ENCODE data around the gene TPST2. TPM values are rescaled to one million over a fixed set of nuclear protein-coding genes. Genes with fewer than 3 reads are reported as not detected.

The TPST2 gene
- total and polyA plus RNA-seq, 2 experiments from 2014 or later, result 17.8 to 44.2 TPM

- H3K4me3 ChIP-seq, result no peak overlapping the region
- no peak for DNase-seq (ENCODE audit: low read depth in 1 of 2, low spot score in 1 of 2)
- no peak for TF ChIP-seq CTCF (IDR thresholded peaks at IDR 0.05; ENCODE audit: low read depth, low read length)
- H3K36me3 ChIP-seq, result no peaks in the 10 kb centered on the region
- no peaks in the 10 kb centered on the region for H3K27me3 ChIP-seq
- H3K27ac ChIP-seq, result no peak overlapping the region
- no peaks in the 10 kb centered on the region for H3K4me1 ChIP-seq (ENCODE audit: low read depth)
- H3K9me3 ChIP-seq (ENCODE audit: low read depth), result no peaks in the 10 kb centered on the region
These were observed 12.2 kb upstream of the TPST2 start for GRCh38 chr22:26602127-26602526.

DNA sequence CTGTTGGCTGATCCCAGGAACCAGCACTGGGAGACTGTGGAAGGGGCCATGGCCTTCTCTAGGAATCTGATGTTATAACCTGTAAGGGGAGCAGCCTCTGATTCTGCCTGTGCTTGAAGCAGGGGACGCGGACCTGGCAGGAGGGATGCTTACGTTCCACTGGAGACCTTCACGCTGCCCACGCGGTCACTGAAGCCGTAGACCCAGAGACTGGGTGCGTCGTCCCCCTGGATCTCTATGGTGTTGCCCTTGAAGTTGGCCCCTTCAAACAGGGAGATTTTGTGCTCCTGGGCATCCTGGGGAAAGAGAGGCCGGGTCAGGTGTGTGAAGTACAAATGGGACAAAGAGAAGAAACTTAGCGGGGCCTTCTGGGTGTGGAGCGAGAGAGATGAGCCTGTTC lies 11.8 kb upstream of the TPST2 start:
- H3K9me3 ChIP-seq (ENCODE audit: low read depth), result no peaks in the 10 kb centered on the region
- no peak for DNase-seq (ENCODE audit: low read depth in 1 of 2, low spot score in 1 of 2)
- no peaks in the 10 kb centered on the region for H3K4me1 ChIP-seq (ENCODE audit: low read depth)
- TF ChIP-seq CTCF (IDR thresholded peaks at IDR 0.05; ENCODE audit: low read depth, low read length), result no peak
- no peaks in the 10 kb centered on the region for H3K27me3 ChIP-seq
- H3K4me3 ChIP-seq, result no peak overlapping the region
- no peak overlapping the region for H3K27ac ChIP-seq
- no peaks in the 10 kb centered on the region for H3K36me3 ChIP-seq

DNA sequence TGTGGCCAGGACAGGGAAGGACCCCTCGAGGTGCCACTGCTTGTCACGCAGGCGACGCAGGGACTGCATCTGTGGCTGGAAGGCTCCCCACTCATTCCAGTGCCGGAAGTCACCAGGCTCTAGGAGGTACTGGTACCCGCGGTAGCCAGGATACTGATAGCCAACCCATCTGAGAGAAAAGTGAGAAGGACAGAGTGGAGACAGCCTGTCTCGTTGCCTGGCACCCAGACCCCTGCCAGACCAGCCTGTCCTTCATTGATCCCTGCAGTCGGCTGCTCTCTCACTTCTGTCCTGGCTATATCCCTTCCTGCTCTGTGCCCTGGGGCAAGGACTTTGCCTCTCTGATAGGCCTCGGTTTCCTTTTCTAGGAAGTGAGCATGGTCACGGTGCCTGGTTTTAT lies 9.6 kb upstream of the TPST2 start:
- Histone ChIP-seq H3K27me3 (no peaks in the 10 kb centered on the region), H3K4me1 (ENCODE audit: low read depth) (no peaks in the 10 kb centered on the region), H3K36me3 (no peaks in the 10 kb centered on the region), H3K9me3 (ENCODE audit: low read depth) (no peaks in the 10 kb centered on the region), H3K4me3 (no peak overlapping the region), H3K27ac (no peak overlapping the region)
- TF ChIP-seq CTCF (IDR thresholded peaks at IDR 0.05; ENCODE audit: low read depth, low read length), result no peak
- DNase-seq (ENCODE audit: low read depth in 1 of 2, low spot score in 1 of 2), result no peak

GRCh38 chr22:26597480-26597879 lies 7.5 kb upstream of the TPST2 start:
- Histone ChIP-seq H3K27ac (no peak overlapping the region), H3K4me3 (no peak overlapping the region), H3K36me3 (no peaks in the 10 kb centered on the region), H3K27me3 (no peaks in the 10 kb centered on the region), H3K4me1 (ENCODE audit: low read depth) (no peaks in the 10 kb centered on the region), H3K9me3 (ENCODE audit: low read depth) (no peaks in the 10 kb centered on the region)
- no peak for DNase-seq (ENCODE audit: low read depth in 1 of 2, low spot score in 1 of 2)
- TF ChIP-seq CTCF (IDR thresholded peaks at IDR 0.05; ENCODE audit: low read depth, low read length), result no peak

DNA sequence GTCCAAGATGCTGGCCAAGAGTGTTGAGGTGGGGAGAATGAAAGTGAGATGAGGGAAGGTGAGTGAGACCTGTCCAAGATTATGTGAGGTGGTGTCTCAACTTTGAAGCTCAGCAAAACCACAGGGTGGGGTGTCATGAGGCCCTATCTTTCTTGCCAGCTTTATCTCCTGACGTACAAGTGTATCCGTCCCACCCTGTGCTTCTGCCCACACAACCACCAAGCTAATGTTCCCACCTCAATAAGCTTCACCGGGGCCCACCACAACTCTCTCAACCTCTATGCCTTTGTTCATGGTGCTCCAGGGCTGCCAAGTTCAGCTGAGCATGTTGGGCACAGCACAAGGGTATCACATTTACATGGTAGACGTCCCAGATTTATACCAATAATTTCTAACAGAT lies 7.1 kb upstream of the TPST2 start:
- Histone ChIP-seq H3K4me3 (no peak overlapping the region), H3K27ac (no peak overlapping the region), H3K4me1 (ENCODE audit: low read depth) (no peaks in the 10 kb centered on the region), H3K9me3 (ENCODE audit: low read depth) (no peaks in the 10 kb centered on the region), H3K27me3 (no peaks in the 10 kb centered on the region), H3K36me3 (no peaks in the 10 kb centered on the region)
- DNase-seq (ENCODE audit: low read depth in 1 of 2, low spot score in 1 of 2), result no peak
- no peak for TF ChIP-seq CTCF (IDR thresholded peaks at IDR 0.05; ENCODE audit: low read depth, low read length)

- H3K9me3 ChIP-seq (ENCODE audit: low read depth), result no peaks in the 10 kb centered on the region
- H3K27me3 ChIP-seq, result no peaks in the 10 kb centered on the region
- H3K4me1 ChIP-seq (ENCODE audit: low read depth), result no peaks in the 10 kb centered on the region
- DNase-seq (ENCODE audit: low read depth in 1 of 2, low spot score in 1 of 2), result no peak
- no peak overlapping the region for H3K27ac ChIP-seq
- no peaks in the 10 kb centered on the region for H3K36me3 ChIP-seq
- TF ChIP-seq CTCF (IDR thresholded peaks at IDR 0.05; ENCODE audit: low read depth, low read length), result no peak
- no peak overlapping the region for H3K4me3 ChIP-seq
These were observed 3.8 kb upstream of the TPST2 start for GRCh38 chr22:26593763-26594162.
